Body of pancreas (tissue), 4 donors: ENCODE measurements around the gene FARS2.

Experiments
- CTCF ChIP-seq, 7 experiments: fragments of 450-650 bp in 4 of 7; fragments of 200-600 bp in 3 of 7; sonication (generic) in 3 of 7; IDR thresholded peaks; one replicate each; pipeline ENCODE4 v1.5.1; 2016 to 2019; ENCODE audit warnings: antibody characterized with exemption in 7 of 7
- POLR2A ChIP-seq, 3 donors: fragments of 450-650 bp; IDR thresholded peaks; one replicate each; pipeline ENCODE4 v1.6.1; 2016; ENCODE audit warnings: antibody characterized with exemption in 3 of 3, mild to moderate bottlenecking in 2 of 3

GRCh38 chr6:5782783-5783547, 521.7 kb downstream of the FARS2 start:
- TF ChIP-seq CTCF (IDR thresholded peaks at IDR 0.05) (no peak), POLR2A (IDR thresholded peaks at IDR 0.05) (no peak)
